Activated CD8-positive, alpha-beta T cell treated with anti-CD3 and anti-CD28 coated beads for 36 hours (primary cell): ENCODE data around the gene PROB1. TPM values are rescaled to one million over a fixed set of nuclear protein-coding genes. Genes with fewer than 3 reads are reported as not detected.
"Not testable (repeated sequence)": the region's sequence is repeated elsewhere in the genome, so short reads cannot be mapped to it uniquely, and the experiment has no call there.

Experiments used
- ATAC-seq: fragments of 200-7000 bp; cut with Tn5 transposase; one replicate; pipeline ENCODE4 v1.10.0; 2021; ENCODE audit warnings: mild to moderate bottlenecking, moderate library complexity
- CTCF ChIA-PET: fragments of 350-600 bp; sonication (Branson Sonifier 250); formaldehyde crosslinking; loops from one replicate; lab custom pipeline; 2021; ENCODE audit warnings: antibody characterized with exemption; lab: Charles Lee
- POLR2A ChIA-PET: fragments of 350-600 bp; sonication (Branson Sonifier 250); formaldehyde crosslinking; loops from one replicate; lab custom pipeline; 2021; ENCODE audit warnings: antibody characterized with exemption; lab: Charles Lee
- DNase-seq: peaks from one replicate; pipeline ENCODE4 v3.0.0-alpha.2; 2020
- H3K27ac Mint-ChIP-seq: one replicate; pipeline ENCODE4 v1.8.0; 2021; ENCODE audit warnings: mild to moderate bottlenecking, mixed read lengths
- H3K27me3 Mint-ChIP-seq: one replicate; pipeline ENCODE4 v1.8.0; 2021; ENCODE audit warnings: mixed read lengths
- H3K36me3 Mint-ChIP-seq: one replicate; pipeline ENCODE4 v1.8.0; 2021; ENCODE audit warnings: low read depth, mixed read lengths
- H3K4me1 Mint-ChIP-seq: one replicate; pipeline ENCODE4 v1.8.0; 2021; ENCODE audit warnings: low read depth, mixed read lengths
- H3K4me3 Mint-ChIP-seq: one replicate; pipeline ENCODE4 v1.8.0; 2021; ENCODE audit warnings: mild to moderate bottlenecking, moderate library complexity, mixed read lengths
- H3K9me3 Mint-ChIP-seq: one replicate; pipeline ENCODE4 v1.8.0; 2021; ENCODE audit warnings: mixed read lengths
- CTCF ChIP-seq: fragments of 200-600 bp; IDR thresholded peaks from one replicate; pipeline ENCODE4 v1.8.0; 2022; ENCODE audit warnings: antibody characterized with exemption, mild to moderate bottlenecking
- intact Hi-C: fragments of 100-400 bp; cut with micrococcal nuclease; formaldehyde crosslinking; loops from one replicate; pipeline ENCODE4 v1.10.0; 2022
- total RNA-seq, 2 experiments: library from RNA; stranded (reverse); gene quantifications; one replicate each; pipeline ENCODE4 v1.2.3, GENCODE V29; 2021

The PROB1 gene
- total RNA-seq, 2 experiments from 2014 or later = 3.9 to 4.1 TPM

DNA sequence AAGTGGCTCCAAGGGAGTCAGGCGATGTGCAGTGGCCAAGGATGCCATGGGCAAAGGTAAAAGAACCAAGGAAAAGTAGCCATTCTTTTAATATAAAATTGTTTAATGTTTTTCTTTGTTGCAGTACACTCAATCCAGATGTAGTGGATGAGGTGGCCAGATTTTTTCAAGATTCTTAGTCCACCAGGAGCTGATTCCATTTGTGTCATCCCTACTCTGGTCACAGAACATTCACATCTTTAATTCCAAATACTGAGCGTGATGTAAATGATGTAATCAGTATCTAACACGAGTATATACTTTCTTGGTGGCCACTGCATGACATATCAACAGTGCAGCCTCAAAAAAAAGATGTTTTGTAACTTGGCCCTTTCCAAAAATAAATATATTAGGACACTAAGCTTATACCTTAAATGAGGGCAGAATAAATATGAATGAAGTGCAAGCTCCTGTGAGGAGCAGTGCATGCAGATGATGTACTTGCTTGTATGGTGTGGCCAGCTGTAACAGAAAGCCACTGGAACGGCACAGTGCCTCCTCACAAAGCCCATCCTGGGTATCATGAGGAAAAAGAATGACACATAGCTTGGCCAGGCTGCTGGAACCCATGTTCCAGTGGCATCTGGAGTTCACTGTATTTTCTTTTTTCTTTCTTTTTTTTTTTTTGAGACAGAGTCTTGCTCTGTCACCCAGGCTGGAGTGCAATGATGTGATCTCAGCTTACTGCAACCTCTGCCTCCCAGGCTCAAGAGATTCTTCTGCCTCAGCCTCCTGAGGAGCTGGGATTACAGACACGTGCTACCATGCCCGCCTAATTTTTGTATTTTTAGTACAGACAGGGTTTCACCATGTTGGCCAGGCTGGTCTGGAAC, 15.5 kb upstream of the PROB1 start:
- Mint-ChIP-seq H3K4me3 (no peak overlapping the region), H3K9me3 (no peaks in the 10 kb centered on the region), H3K27me3 (no peaks in the 10 kb centered on the region), H3K27ac (no peak overlapping the region), H3K4me1 (peaks cover 36% of the 10 kb centered on the region), H3K36me3 (peaks cover 13% of the 10 kb centered on the region)
- ChIA-PET CTCF (interaction anchor here (0.6 to 2.3 kb wide), 8 partner anchors 10 to 208 kb away, joined by 3 to 19 read pairs (median 4); no protein-coding TSS in a partner anchor), POLR2A (interaction anchor here (0.6 to 2.4 kb wide), 4 partner anchors 11 to 223 kb away, joined by 3 to 5 read pairs (median 4); no protein-coding TSS in a partner anchor)
- no peak for ATAC-seq
- no peak for TF ChIP-seq CTCF
- intact Hi-C loops = no loop called here
- DNase-seq = no peak

DNA sequence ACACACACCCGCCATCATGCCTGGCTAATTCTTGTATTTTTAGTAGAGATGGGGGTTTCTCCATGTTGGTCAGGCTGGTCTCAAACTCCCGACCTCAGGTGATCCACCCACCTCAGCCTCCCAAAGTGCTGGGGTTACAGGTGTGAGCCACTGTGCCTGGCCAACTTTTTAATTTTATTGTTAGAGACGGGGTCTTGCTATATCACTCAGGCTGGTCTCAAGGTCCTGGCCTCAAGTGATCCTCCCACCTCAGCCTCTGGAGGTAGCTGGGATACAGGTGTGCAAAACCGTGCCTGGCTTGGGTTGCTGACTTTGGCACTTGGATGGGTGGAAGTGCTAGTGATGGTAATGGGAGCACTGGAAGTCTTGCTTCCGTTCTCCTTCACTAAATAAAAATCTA, 14.2 kb upstream of the PROB1 start:
- ATAC-seq, H3K27me3 Mint-ChIP-seq, intact Hi-C loops, H3K9me3 Mint-ChIP-seq, H3K4me3 Mint-ChIP-seq, H3K27ac Mint-ChIP-seq, DNase-seq, H3K36me3 Mint-ChIP-seq: not testable (repeated sequence)
- peaks cover 31% of the 10 kb centered on the region for H3K4me1 Mint-ChIP-seq
- ChIA-PET POLR2A (interaction anchor here (0.9 to 1.1 kb wide), 2 partner anchors 48 to 225 kb away, joined by 3 to 5 read pairs; no protein-coding TSS in a partner anchor), CTCF (interaction anchor here (1.5 to 2.3 kb wide), 2 partner anchors 13 to 104 kb away, joined by 4 to 19 read pairs; no protein-coding TSS in a partner anchor)

- H3K9me3 Mint-ChIP-seq = no peaks in the 10 kb centered on the region
- peaks cover 25% of the 10 kb centered on the region for H3K4me1 Mint-ChIP-seq
- no peaks in the 10 kb centered on the region for H3K27me3 Mint-ChIP-seq
- ChIA-PET CTCF (interaction anchor here (1.5 kb wide), 1 partner anchor 105 kb away, joined by 4 read pairs; no protein-coding TSS in a partner anchor), POLR2A (interaction anchor here (0.9 to 2.2 kb wide), 2 partner anchors 13 to 49 kb away, joined by 3 to 5 read pairs; partner anchors contain the start of gene PROB1)
- no peak for TF ChIP-seq CTCF
- no peak for ATAC-seq
- no peak overlapping the region for H3K27ac Mint-ChIP-seq
- H3K36me3 Mint-ChIP-seq = peaks cover 1% of the 10 kb centered on the region
- H3K4me3 Mint-ChIP-seq = no peak overlapping the region
- no peak for DNase-seq
- intact Hi-C loops = no loop called here
Observed at GRCh38 chr5:139408191-139408590, 13.3 kb upstream of the PROB1 start.

- intact Hi-C loops = no loop called here
- POLR2A ChIA-PET = interaction anchor here (2.2 to 6.5 kb wide), 2 partner anchors 7 to 13 kb away, joined by 5 to 49 read pairs; partner anchors contain the start of gene PROB1
- no peak overlapping the region for H3K27ac Mint-ChIP-seq
Observed at GRCh38 chr5:139407517-139407916, 12.6 kb upstream of the PROB1 start.

More at GRCh38 chr5:139407517-139407916, 12.6 kb upstream of the PROB1 start:
- CTCF ChIA-PET = interaction anchor here (1.0 to 1.5 kb wide), 2 partner anchors 105 kb away, joined by 4 to 5 read pairs; no protein-coding TSS in a partner anchor
- H3K27me3 Mint-ChIP-seq = no peaks in the 10 kb centered on the region
- ATAC-seq (no peak), DNase-seq (no peak)
- H3K36me3 Mint-ChIP-seq = no peaks in the 10 kb centered on the region
- no peak overlapping the region for H3K4me3 Mint-ChIP-seq
- no peak for TF ChIP-seq CTCF
- H3K4me1 Mint-ChIP-seq = peaks cover 27% of the 10 kb centered on the region
- no peaks in the 10 kb centered on the region for H3K9me3 Mint-ChIP-seq
